NCI-H526 treated with DMSO at 0.1 percent for 48 hours (cell line): Measurements from ENCODE around the gene GNAQ.

Experiments
- DNase-seq: peaks from one replicate; lab custom pipeline; 2025; lab: John Stamatoyannopoulos, UW

The GNAQ gene

GRCh38 chr9:77944556-77945243, 86.9 kb downstream of the GNAQ start:
- DNase-seq, result no peak

GRCh38 chr9:77943057-77943456, 88.6 kb downstream of the GNAQ start:
- no peak for DNase-seq

GRCh38 chr9:77939149-77939668, 92.4 kb downstream of the GNAQ start:
- no peak for DNase-seq

- no peak for DNase-seq
These were observed 93.4 kb downstream of the GNAQ start for GRCh38 chr9:77938163-77938562.

GRCh38 chr9:77935974-77936373, 95.6 kb downstream of the GNAQ start:
- DNase-seq, result no peak

GRCh38 chr9:77935211-77935610, 96.4 kb downstream of the GNAQ start:
- no peak for DNase-seq

GRCh38 chr9:77933976-77934375, 97.6 kb downstream of the GNAQ start:
- peak; percentile 23 for DNase-seq

GRCh38 chr9:77933019-77933418, 98.6 kb downstream of the GNAQ start:
- no peak for DNase-seq

- DNase-seq, result no peak
These were observed 101.7 kb downstream of the GNAQ start for GRCh38 chr9:77929942-77930341.

- DNase-seq, result no peak
These were observed 104.3 kb downstream of the GNAQ start for GRCh38 chr9:77927265-77927664.

GRCh38 chr9:77926371-77926878, 105.2 kb downstream of the GNAQ start:
- DNase-seq, result no peak

- no peak for DNase-seq
These were observed 109.0 kb downstream of the GNAQ start for GRCh38 chr9:77922591-77922990.

GRCh38 chr9:77917800-77918199, 113.8 kb downstream of the GNAQ start:
- DNase-seq, result no peak

- no peak for DNase-seq
These were observed 114.8 kb downstream of the GNAQ start for GRCh38 chr9:77916820-77917219.

- no peak for DNase-seq
These were observed 115.2 kb downstream of the GNAQ start for GRCh38 chr9:77916410-77916819.

- DNase-seq, result no peak
These were observed 115.9 kb downstream of the GNAQ start for GRCh38 chr9:77915744-77916143.

- DNase-seq, result no peak
These were observed 118.5 kb downstream of the GNAQ start for GRCh38 chr9:77912895-77913693.

- no peak for DNase-seq
These were observed 119.7 kb downstream of the GNAQ start for GRCh38 chr9:77911928-77912327.

GRCh38 chr9:77910194-77910621, 121.4 kb downstream of the GNAQ start:
- DNase-seq, result no peak

- DNase-seq, result no peak
These were observed 122.3 kb downstream of the GNAQ start for GRCh38 chr9:77909306-77909705.

- no peak for DNase-seq
These were observed 123.3 kb downstream of the GNAQ start for GRCh38 chr9:77908293-77908692.

GRCh38 chr9:77907585-77907984, 124.0 kb downstream of the GNAQ start:
- no peak for DNase-seq

GRCh38 chr9:77906991-77907390, 124.6 kb downstream of the GNAQ start:
- no peak for DNase-seq
